Glutamatergic neuron (in vitro differentiated cells): Measurements from ENCODE around the gene LST1. TPM values are rescaled to one million over a fixed set of nuclear protein-coding genes. Genes with fewer than 3 reads are reported as not detected.

Experiments
- DNase-seq: peaks from one replicate; pipeline ENCODE4 v3.0.0; 2022
- H3K27ac Mint-ChIP-seq: one replicate; pipeline ENCODE4 v1.8.0; 2020; ENCODE audit warnings: mild to moderate bottlenecking, mixed read lengths, inconsistent platforms; ENCODE audit not compliant: unreplicated experiment
- H3K27me3 Mint-ChIP-seq: one replicate; pipeline ENCODE4 v1.8.0; 2020; ENCODE audit warnings: mild to moderate bottlenecking, moderate library complexity, mixed read lengths, inconsistent platforms; ENCODE audit not compliant: unreplicated experiment
- H3K36me3 Mint-ChIP-seq: one replicate; pipeline ENCODE4 v1.8.0; 2020; ENCODE audit warnings: mild to moderate bottlenecking, mixed read lengths, inconsistent platforms; ENCODE audit not compliant: unreplicated experiment
- H3K4me1 Mint-ChIP-seq: one replicate; pipeline ENCODE4 v1.8.0; 2020; ENCODE audit warnings: mild to moderate bottlenecking, low read depth, mixed read lengths, inconsistent platforms; ENCODE audit not compliant: unreplicated experiment
- H3K4me3 Mint-ChIP-seq: one replicate; pipeline ENCODE4 v1.8.0; 2020; ENCODE audit warnings: mild to moderate bottlenecking, mixed read lengths, inconsistent platforms; ENCODE audit not compliant: unreplicated experiment
- H3K9me3 Mint-ChIP-seq: one replicate; pipeline ENCODE4 v1.8.0; 2020; ENCODE audit warnings: mild to moderate bottlenecking, moderate library complexity, mixed read lengths, inconsistent platforms; ENCODE audit not compliant: unreplicated experiment
- total RNA-seq: library from RNA; stranded (reverse); fragmentation: NEBNext Ultra II Directional; extraction: Animal tissue kit (Norgen Biotek cat#: 25700); gene quantifications from one replicate; pipeline ENCODE4 v1.2.1, GENCODE V29; 2021; ENCODE audit not compliant: unreplicated experiment
- TF ChIP-seq, protein P1 (sequence below): fragments of 200-600 bp; sonication (generic); IDR thresholded peaks from one replicate; pipeline ENCODE4 v1.5.0; 2021; ENCODE audit not compliant: partially characterized antibody, unreplicated experiment

Gene LST1
- total RNA-seq, 1 donor from 2014 or later, result not detected

DNA sequence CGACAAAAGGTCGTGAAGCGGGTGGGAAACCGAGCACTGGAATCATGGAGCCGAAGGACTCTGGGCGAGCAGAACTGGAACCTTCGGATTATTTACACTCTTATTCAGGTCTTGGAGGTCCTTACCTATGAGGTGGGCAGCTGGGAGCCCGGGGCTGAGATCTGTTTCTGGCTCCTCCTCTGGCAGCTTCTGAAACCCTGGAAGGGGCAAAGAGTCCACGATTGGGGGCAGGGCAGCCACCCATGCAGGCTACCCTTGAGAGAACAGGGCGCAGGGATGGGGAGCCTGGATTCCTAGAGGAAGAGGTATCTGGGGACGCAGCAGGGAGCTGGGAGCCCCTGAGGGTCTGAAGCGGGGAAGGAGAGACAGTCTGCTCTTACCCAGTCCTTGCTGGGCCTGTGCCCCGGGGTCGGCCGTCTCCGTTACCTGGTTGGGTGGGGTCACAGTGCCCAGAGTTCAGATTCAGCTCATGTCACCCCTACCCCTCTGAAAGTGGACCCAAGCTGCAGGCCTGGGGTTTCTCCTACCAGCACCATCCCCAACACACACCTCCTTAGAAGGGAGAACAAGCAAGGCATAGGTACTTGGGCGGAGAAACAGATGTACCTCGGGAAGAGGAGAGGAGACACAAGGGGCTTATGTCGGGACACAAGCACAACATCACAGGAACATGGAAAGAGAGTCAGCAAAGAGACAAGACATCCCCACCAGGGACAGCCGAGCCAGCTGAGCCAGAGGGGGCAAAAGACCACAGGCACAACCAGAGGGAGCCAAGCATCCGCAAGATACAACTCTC, 4.4 kb upstream of the LST1 start:
- Mint-ChIP-seq H3K4me3 (peak overlapping the region; percentile 93), H3K4me1 (peaks cover 2% of the 10 kb centered on the region), H3K9me3 (peaks cover 5% of the 10 kb centered on the region), H3K27me3 (peaks cover 4% of the 10 kb centered on the region), H3K36me3 (no peaks in the 10 kb centered on the region), H3K27ac (peak overlapping the region; percentile 66)
- DNase-seq, result peak; percentile 19
- TF ChIP-seq, protein P1, sequence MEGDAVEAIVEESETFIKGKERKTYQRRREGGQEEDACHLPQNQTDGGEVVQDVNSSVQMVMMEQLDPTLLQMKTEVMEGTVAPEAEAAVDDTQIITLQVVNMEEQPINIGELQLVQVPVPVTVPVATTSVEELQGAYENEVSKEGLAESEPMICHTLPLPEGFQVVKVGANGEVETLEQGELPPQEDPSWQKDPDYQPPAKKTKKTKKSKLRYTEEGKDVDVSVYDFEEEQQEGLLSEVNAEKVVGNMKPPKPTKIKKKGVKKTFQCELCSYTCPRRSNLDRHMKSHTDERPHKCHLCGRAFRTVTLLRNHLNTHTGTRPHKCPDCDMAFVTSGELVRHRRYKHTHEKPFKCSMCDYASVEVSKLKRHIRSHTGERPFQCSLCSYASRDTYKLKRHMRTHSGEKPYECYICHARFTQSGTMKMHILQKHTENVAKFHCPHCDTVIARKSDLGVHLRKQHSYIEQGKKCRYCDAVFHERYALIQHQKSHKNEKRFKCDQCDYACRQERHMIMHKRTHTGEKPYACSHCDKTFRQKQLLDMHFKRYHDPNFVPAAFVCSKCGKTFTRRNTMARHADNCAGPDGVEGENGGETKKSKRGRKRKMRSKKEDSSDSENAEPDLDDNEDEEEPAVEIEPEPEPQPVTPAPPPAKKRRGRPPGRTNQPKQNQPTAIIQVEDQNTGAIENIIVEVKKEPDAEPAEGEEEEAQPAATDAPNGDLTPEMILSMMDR, result no peak

DNA sequence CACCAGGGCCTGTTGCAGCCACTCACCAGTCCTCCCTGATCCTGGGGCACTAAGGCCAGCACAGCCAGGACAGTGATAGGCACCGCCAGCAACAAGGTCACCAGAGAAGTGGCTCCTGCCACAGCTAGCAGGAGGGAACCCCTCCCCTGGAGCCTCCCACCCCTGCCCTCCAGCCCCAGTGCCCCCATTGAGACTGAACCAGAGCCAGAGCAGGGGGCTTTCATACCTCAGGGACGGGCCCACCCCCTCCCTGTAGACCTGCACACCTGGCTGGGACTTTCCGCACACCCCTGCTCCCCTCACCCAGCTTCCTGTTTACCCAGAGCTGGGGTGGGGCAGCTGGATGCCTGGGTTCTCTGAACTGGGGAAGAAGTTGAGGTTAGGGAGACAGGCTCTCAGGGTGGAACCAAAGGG, 3.8 kb upstream of the LST1 start, which contains the start of gene LTB:
LTB (minus strand) TSS at position 195 of the 414 bp plus-strand sequence; CDS start at position 188, 7 bp downstream.
- Mint-ChIP-seq H3K4me1 (peaks cover 2% of the 10 kb centered on the region), H3K4me3 (peak within 1 kb of the TSS; percentile 93), H3K36me3 (no peaks in the 10 kb centered on the region), H3K27me3 (peaks cover 6% of the 10 kb centered on the region), H3K9me3 (peaks cover 5% of the 10 kb centered on the region), H3K27ac (peak within 1 kb of the TSS; percentile 66)
- DNase-seq, result no peak
- TF ChIP-seq, protein P1, result no peak

DNA sequence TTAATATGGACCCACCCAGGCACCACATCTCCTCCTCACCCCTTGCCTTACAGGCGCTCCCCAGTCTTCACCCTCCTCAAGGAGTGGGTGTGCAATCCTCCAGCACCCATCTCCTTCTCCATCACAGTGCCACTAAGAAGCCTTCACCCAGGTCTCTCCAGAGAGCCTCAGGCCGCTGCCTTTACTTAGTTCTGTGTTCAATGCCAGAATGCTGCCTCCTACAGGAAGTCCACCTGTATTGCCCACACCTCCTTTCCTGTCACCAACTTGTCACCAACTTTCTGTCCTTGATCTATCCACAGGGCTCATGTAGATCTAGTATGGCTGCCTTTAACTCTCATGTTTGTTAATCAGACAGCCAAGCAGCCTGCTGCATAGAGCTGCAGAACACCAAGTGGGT, 586 bp upstream of the LST1 start:
- Mint-ChIP-seq H3K36me3 (no peaks in the 10 kb centered on the region), H3K4me1 (peaks cover 11% of the 10 kb centered on the region), H3K4me3 (no peak overlapping the region), H3K27me3 (peaks cover 6% of the 10 kb centered on the region), H3K9me3 (peaks cover 5% of the 10 kb centered on the region), H3K27ac (no peak overlapping the region)
- TF ChIP-seq, protein P1, result peak; percentile 29
- DNase-seq, result no peak

DNA sequence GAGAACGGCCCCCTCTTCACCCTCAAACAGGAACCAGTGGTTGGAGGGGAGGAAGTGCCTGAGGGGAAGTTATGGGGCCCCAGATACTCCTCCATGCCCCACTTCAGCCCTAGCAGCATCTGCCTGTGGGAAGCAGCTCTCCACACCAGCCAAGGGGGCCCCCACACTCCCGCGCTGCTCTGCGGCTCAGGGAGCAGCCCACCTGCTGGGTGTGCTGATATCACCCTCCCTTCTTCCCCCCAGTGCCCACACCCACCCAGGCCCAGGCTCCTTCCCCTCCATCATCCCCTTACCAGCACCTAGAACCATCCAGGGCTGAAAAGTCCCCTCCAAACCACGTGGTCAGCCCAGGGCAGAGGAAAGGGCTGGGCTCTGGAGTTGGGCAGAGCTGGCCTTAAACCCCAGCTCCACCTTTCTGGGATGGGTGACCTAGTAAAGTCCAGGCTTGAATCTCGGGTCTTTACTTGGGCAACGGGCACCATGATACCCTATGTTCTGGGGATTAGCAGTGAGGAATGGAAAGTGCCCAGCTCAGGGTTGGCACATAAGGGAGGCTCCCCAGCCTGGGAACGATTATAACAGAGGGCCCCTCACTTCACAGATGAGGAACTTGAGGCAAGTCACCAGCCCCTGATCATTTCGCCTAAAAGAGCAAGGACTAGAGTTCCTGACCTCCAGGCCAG, 663 bp downstream of the LST1 start:
- Mint-ChIP-seq H3K4me1 (peaks cover 9% of the 10 kb centered on the region), H3K36me3 (no peaks in the 10 kb centered on the region), H3K27ac (no peak overlapping the region), H3K27me3 (peaks cover 3% of the 10 kb centered on the region), H3K9me3 (peaks cover 2% of the 10 kb centered on the region), H3K4me3 (no peak overlapping the region)
- TF ChIP-seq, protein P1, result no peak
- DNase-seq, result no peak
